HL-60 (cell line): ENCODE measurements around the gene CLSTN2.

Experiments
- DNase-seq, 2 experiments: peaks; one replicate each; pipeline ENCODE4 v3.0.0-alpha.2; 2010 to 2020; ENCODE audit warnings: low read depth in 1 of 2, low spot score in 1 of 2
- H3K27ac ChIP-seq: fragments of 250-450 bp; sonication (Bioruptor Pico); replicated peaks from 2 replicates; pipeline ENCODE4 v1.5.1; 2020; ENCODE audit warnings: mild to moderate bottlenecking, moderate library complexity
- H3K27me3 ChIP-seq: fragments of 250-450 bp; sonication (Bioruptor Pico); 2 replicates; pipeline ENCODE4 v1.5.1; 2021; ENCODE audit warnings: mild to moderate bottlenecking, moderate library complexity; ENCODE audit not compliant: insufficient read depth, poor library complexity, severe bottlenecking
- H3K4me3 ChIP-seq: replicated peaks from 2 replicates; pipeline ENCODE4 v1.5.1; 2011; ENCODE audit warnings: mild to moderate bottlenecking, control low read depth, low read length; ENCODE audit not compliant: insufficient read depth
- CTCF ChIP-seq: IDR thresholded peaks from one replicate; pipeline ENCODE4 v1.5.1; 2011; ENCODE audit warnings: low read length, control low read depth, inconsistent platforms; ENCODE audit not compliant: insufficient read depth
- GABPA ChIP-seq: IDR thresholded peaks from 2 replicates; pipeline ENCODE4 v1.6.1; 2012; ENCODE audit warnings: low read depth
- POLR2AphosphoS5 ChIP-seq: IDR thresholded peaks from 2 replicates; pipeline ENCODE4 v1.6.1; 2012; ENCODE audit warnings: low read depth
- REST ChIP-seq: IDR thresholded peaks from 2 replicates; pipeline ENCODE4 v1.6.1; 2012; ENCODE audit warnings: low read depth; ENCODE audit not compliant: insufficient replicate concordance
- SPI1 ChIP-seq: IDR thresholded peaks from 2 replicates; pipeline ENCODE4 v1.6.1; 2012; ENCODE audit warnings: low read depth, mild to moderate bottlenecking, borderline replicate concordance

The CLSTN2 gene

GRCh38 chr3:140568842-140569520, 634.0 kb downstream of the CLSTN2 start:
- H3K27me3 ChIP-seq, result no peaks in the 10 kb centered on the region
- DNase-seq, result no peak
- TF ChIP-seq REST, result no peak
- TF ChIP-seq SPI1, result no peak
- no peak for TF ChIP-seq GABPA
- TF ChIP-seq CTCF, result no peak
- no peak for TF ChIP-seq POLR2AphosphoS5
- no peak overlapping the region for H3K4me3 ChIP-seq
- H3K27ac ChIP-seq, result no peak overlapping the region

GRCh38 chr3:140570602-140571001, 635.6 kb downstream of the CLSTN2 start:
- Histone ChIP-seq H3K4me3 (no peak overlapping the region), H3K27ac (no peak overlapping the region), H3K27me3 (no peaks in the 10 kb centered on the region)
- DNase-seq, result no peak
- TF ChIP-seq REST (no peak), SPI1 (no peak), CTCF (no peak), GABPA (no peak), POLR2AphosphoS5 (no peak)

GRCh38 chr3:140571836-140572235, 636.9 kb downstream of the CLSTN2 start:
- TF ChIP-seq SPI1, result no peak
- TF ChIP-seq GABPA, result no peak
- TF ChIP-seq REST, result no peak
- TF ChIP-seq POLR2AphosphoS5, result no peak
- no peak for TF ChIP-seq CTCF
- H3K27ac ChIP-seq, result no peak overlapping the region
- no peak overlapping the region for H3K4me3 ChIP-seq
- no peak for DNase-seq
- H3K27me3 ChIP-seq, result no peaks in the 10 kb centered on the region
